K562 (cell line): ENCODE measurements around the gene GFI1. TPM values are rescaled to one million over a fixed set of nuclear protein-coding genes. Genes with fewer than 3 reads are reported as not detected.

ENCODE experiments used
- ATAC-seq: fragments of 200-7000 bp; cut with Tn5 transposase; 3 replicates; pipeline ENCODE4 v1.9.1; 2020; ENCODE audit warnings: moderate library complexity
- BruUV-seq: library from RNA; stranded (reverse); fragments of 400-500 nt; replicated peaks from 2 replicates; lab custom pipeline; 2021; lab: Mats Ljungman, UMichigan
- CTCF ChIA-PET: fragments of 300-600 bp; formaldehyde crosslinking; extraction: SDS; loops from one replicate; lab custom pipeline; 2021; ENCODE audit warnings: low intra/inter-chr PET ratio; lab: Yijun Ruan, JAX
- POLR2A ChIA-PET: fragments of 300-600, 350-650 bp; sonication (Branson Sonifier 250); formaldehyde crosslinking; extraction: SDS; loops from one replicate; lab custom pipeline; 2021; ENCODE audit warnings: antibody characterized with exemption, inconsistent platforms; lab: Yijun Ruan, JAX
- DNase-seq, 4 experiments: peaks; one replicate each; pipeline versions ENCODE4 v3.0.0 to v3.0.0-alpha.2; 2011 to 2018; ENCODE audit warnings: low spot score in 3 of 4, mixed read lengths in 3 of 4; ENCODE audit errors: extremely low read depth in 1 of 4
- FAIRE-seq: peaks from 2 replicates; lab custom pipeline; 2011; peaks lifted over from hg19 to GRCh38; lab: Jason Lieb, UNC
- H2AFZ ChIP-seq: 2 replicates; pipeline ENCODE4 v1.6.0; 2011; ENCODE audit warnings: low read depth, low read length, control low read depth, inconsistent platforms
- H3K27ac ChIP-seq: fragments of 200-600 bp; 3 replicates; pipeline ENCODE4 v1.8.0; 2011; ENCODE audit warnings: low read depth, mild to moderate bottlenecking, control low read depth, inconsistent platforms, low read length, moderate library complexity, mixed read lengths; ENCODE audit errors: extremely low read depth
- H3K27me3 ChIP-seq, 2 experiments: fragments of 300-600 bp in 1 of 2; 2 replicates in 1 of 2; 3 replicates in 1 of 2; pipeline versions ENCODE4 v1.6.0 to v1.8.0; 2011; ENCODE audit warnings: inconsistent platforms in 2 of 2, low read length in 2 of 2, mild to moderate bottlenecking in 1 of 2, mixed read lengths in 1 of 2, moderate library complexity in 1 of 2; ENCODE audit not compliant: control insufficient read depth in 2 of 2, insufficient read depth in 2 of 2
- H3K36me3 ChIP-seq: fragments of 300-600 bp; 3 replicates; pipeline ENCODE4 v1.8.0; 2011; ENCODE audit warnings: mild to moderate bottlenecking, low read length, inconsistent platforms; ENCODE audit not compliant: control insufficient read depth, insufficient read depth
- H3K4me1 ChIP-seq, 2 experiments: fragments of 200-600 bp in 1 of 2; replicated peaks in 1 of 2; 2 replicates in 1 of 2; 3 replicates in 1 of 2; pipeline versions ENCODE4 v1.5.1 to v1.8.0; 2011; ENCODE audit warnings: inconsistent platforms in 2 of 2, low read length in 2 of 2, mild to moderate bottlenecking in 1 of 2, mixed read lengths in 1 of 2, moderate library complexity in 1 of 2; ENCODE audit not compliant: control insufficient read depth in 2 of 2, insufficient read depth in 2 of 2
- H3K4me2 ChIP-seq: 2 replicates; pipeline ENCODE4 v1.6.1; 2011; ENCODE audit warnings: low read length, control low read depth, inconsistent platforms, mixed read lengths; ENCODE audit not compliant: insufficient read depth
- H3K4me3 ChIP-seq: fragments of 200-600 bp; sonication (generic), shearing (Covaris generic); 2 replicates; pipeline ENCODE4 v1.5.1; 2016; ENCODE audit warnings: control low read depth, inconsistent platforms
- H3K79me2 ChIP-seq: fragments of 200-600 bp; 3 replicates; pipeline ENCODE4 v1.8.0; 2011; ENCODE audit warnings: low read length, inconsistent platforms; ENCODE audit not compliant: control insufficient read depth, insufficient read depth
- H3K9ac ChIP-seq, 2 experiments: 2 replicates each; pipeline versions ENCODE4 v1.6.0 to v1.6.1; 2011; ENCODE audit warnings: low read depth in 2 of 2, low read length in 2 of 2, control low read depth in 1 of 2, inconsistent platforms in 1 of 2, mild to moderate bottlenecking in 1 of 2, mixed read lengths in 1 of 2; ENCODE audit not compliant: insufficient read depth in 1 of 2
- H3K9me1 ChIP-seq: one replicate; pipeline ENCODE4 v1.6.0; 2011; ENCODE audit warnings: inconsistent platforms, mild to moderate bottlenecking, low read length, moderate library complexity; ENCODE audit not compliant: control insufficient read depth, insufficient read depth
- H3K9me3 ChIP-seq: replicated peaks from 2 replicates; pipeline ENCODE4 v1.5.1; 2011; ENCODE audit warnings: low read depth, low read length, inconsistent platforms; ENCODE audit not compliant: control insufficient read depth, insufficient read depth
- H4K20me1 ChIP-seq: replicated peaks from 2 replicates; pipeline ENCODE4 v1.6.1; 2011; ENCODE audit warnings: low read length, inconsistent platforms, mixed read lengths; ENCODE audit not compliant: control insufficient read depth, insufficient read depth
- ZBTB33 ChIP-seq: sonication (generic); formaldehyde crosslinking; IDR thresholded peaks from 2 replicates; pipeline ENCODE4 v1.8.1; 2023; ENCODE audit warnings: mild to moderate bottlenecking, missing genetic modification reagents
- ZNF695 ChIP-seq: fragments of 450-650 bp; formaldehyde crosslinking; IDR thresholded peaks from 2 replicates; pipeline ENCODE4 v1.4.0; 2020; ENCODE audit warnings: mild to moderate bottlenecking, moderate library complexity
- WGBS: fragments of 100-300 bp; shearing (Covaris generic); methylation state at CpG from one replicate; pipeline ENCODE4 v1.1.6; 2016; ENCODE audit warnings: low coverage, mixed read lengths; ENCODE audit not compliant: insufficient coverage; ENCODE audit errors: missing lambda C conversion rate; 5-methylcytosine and 5-hydroxymethylcytosine counted together
- in situ Hi-C: fragments of 300-500 bp; cut with MboI; formaldehyde crosslinking; loops from 4 replicates; pipeline ENCODE4 v1.15.0; 2018; ENCODE audit warnings: inconsistent platforms, mixed read lengths
- intact Hi-C: fragments of 100-400 bp; cut with micrococcal nuclease; formaldehyde crosslinking; loops from 2 replicates; pipeline ENCODE4 v1.14.2; 2022
- polyA plus RNA-seq, 8 experiments: library from polyadenylated mRNA; depleted of rRNA in 4 of 8; stranded (reverse) in 5 of 8; unstranded in 3 of 8; fragments of >200 nt; fragmentation: Nextera tagmentation in 2 of 8; fragmentation: Illumina TruSeq in 1 of 8; extraction: Ambion mirVana in 2 of 8; extraction: Trizol in 1 of 8; gene quantifications; 2 replicates each; pipeline versions ENCODE4 v1.2.1 to v1.2.3, GENCODE V29; 2011 to 2014; ENCODE audit warnings: inconsistent platforms in 1 of 8, missing spikeins in 1 of 8
- total RNA-seq, 7 experiments: library from RNA; depleted of rRNA in 6 of 7; stranded (reverse); fragments of >200 nt in 6 of 7; fragmentation: Illumina TruSeq in 2 of 7; extraction: Trizol in 2 of 7; gene quantifications; 2 replicates each; pipeline versions ENCODE4 v1.2.1 to v1.2.3, GENCODE V29; 2011 to 2021; ENCODE audit warnings: low replicate concordance in 1 of 7

The GFI1 gene
- total and polyA plus RNA-seq, 9 of the 15 experiments (the other 6 are each of a cell fraction or from before 2014, with no cell fraction given), result 0.07 to 0.93 (median 0.46) TPM

GRCh38 chr1:92487078-92487605, 417 bp upstream of the GFI1 start:
- H3K4me1 ChIP-seq, result peaks cover 0 to 24% of the 10 kb centered on the region in 2 experiments; a peak in 2 of 5 replicates
- no peaks in the 10 kb centered on the region for H4K20me1 ChIP-seq
- H3K9me1 ChIP-seq, result no peaks in the 10 kb centered on the region
- no peak overlapping the region for H3K9ac ChIP-seq
- POLR2A ChIA-PET, result interaction anchor here (0.6 kb wide), 1 partner anchor 634 kb away, joined by 3 read pairs; no protein-coding TSS in a partner anchor
- TF ChIP-seq ZNF695 (CRISPR knock-in tag) (no peak), ZBTB33 (CRISPR knock-in tag) (0 out of 2 replicates have a peak, but pooled peaks have one; percentile 65)
- intact Hi-C loops, result no loop called here
- no TSS peak for BruUV-seq
- no peak overlapping the region for H3K4me2 ChIP-seq
- no peak overlapping the region for H3K27ac ChIP-seq
- H3K9me3 ChIP-seq, result 0 out of 2 replicates have a peak, but pooled peaks cover 2% of the 10 kb centered on the region
- no peak overlapping the region for H2AFZ ChIP-seq
- FAIRE-seq (no peak), ATAC-seq (no peak), DNase-seq (no peak)
- H3K36me3 ChIP-seq, result no peaks in the 10 kb centered on the region
- WGBS, result 69% methylated on average over 7 of the region's 7 CpGs
- no peak overlapping the region for H3K4me3 ChIP-seq
- no peaks in the 10 kb centered on the region for H3K79me2 ChIP-seq
- H3K27me3 ChIP-seq, result peaks cover 5 to 26% of the 10 kb centered on the region in 2 experiments; a peak in 3 of 5 replicates
- in situ Hi-C loops, result no loop called here
- CTCF ChIA-PET, result no interaction called here
